GM19025 (cell line): ENCODE results near the gene TCEANC2.
"Not testable (repeated sequence)": the region's sequence is repeated elsewhere in the genome, so short reads cannot be mapped to it uniquely, and the experiment has no call there.

ENCODE experiments used
- ATAC-seq: cut with Tn5 transposase; IDR thresholded peaks from one replicate; pipeline ENCODE4 v1.9.1; 2021; ENCODE audit warnings: mild to moderate bottlenecking, low read depth, moderate library complexity; ENCODE audit not compliant: unreplicated experiment

The TCEANC2 gene

DNA sequence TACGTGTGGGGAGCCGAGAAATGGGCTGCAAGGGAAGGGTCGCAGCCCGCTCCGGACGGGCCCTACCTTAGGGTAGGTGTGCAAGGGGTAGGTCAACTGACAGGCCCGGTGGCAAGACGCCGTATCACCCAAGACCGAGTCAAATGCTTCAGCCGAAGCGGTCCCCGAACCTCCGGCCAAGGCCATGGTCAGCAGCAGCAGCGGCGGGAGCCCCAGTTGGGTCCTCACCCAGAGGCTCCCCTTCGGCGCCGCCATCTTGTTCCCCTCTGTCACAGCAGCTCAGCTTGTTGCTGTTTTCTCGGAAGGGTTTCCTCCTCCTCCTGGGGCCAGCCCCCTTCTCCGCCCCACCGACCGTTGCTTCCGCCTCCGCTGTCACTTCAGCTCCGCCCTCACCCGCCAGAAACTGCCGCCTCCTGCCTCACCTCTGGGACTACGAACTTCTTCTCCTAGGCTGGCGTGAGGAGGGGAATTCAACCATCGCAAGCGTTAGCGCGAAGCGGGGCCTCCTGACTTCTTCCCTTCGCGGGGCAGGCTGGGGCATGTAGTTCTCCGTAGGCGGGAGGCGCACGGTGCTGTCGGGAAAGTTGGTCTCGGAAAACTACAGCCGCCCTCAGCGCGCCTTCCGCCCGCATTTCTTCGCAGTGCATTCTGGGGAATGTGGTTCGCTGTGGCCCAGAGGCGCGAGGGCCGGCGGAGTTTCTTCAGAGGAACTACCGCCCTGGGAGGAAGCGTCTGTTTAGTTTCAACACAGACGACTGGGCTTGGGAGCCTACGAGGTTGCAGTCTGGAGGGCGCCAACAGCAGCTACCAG is at the start of gene TCEANC2, which contains the start of gene TMEM59:
Gene TCEANC2 (plus strand): TSS at position 675 of the 811 bp plus-strand sequence. CDS start 815 bp downstream, outside the sequence.
Gene TMEM59 (minus strand): TSS at position 271 of the 811 bp plus-strand sequence. CDS start 16 bp downstream, at position 255.
- peak; percentile 93 for ATAC-seq

DNA sequence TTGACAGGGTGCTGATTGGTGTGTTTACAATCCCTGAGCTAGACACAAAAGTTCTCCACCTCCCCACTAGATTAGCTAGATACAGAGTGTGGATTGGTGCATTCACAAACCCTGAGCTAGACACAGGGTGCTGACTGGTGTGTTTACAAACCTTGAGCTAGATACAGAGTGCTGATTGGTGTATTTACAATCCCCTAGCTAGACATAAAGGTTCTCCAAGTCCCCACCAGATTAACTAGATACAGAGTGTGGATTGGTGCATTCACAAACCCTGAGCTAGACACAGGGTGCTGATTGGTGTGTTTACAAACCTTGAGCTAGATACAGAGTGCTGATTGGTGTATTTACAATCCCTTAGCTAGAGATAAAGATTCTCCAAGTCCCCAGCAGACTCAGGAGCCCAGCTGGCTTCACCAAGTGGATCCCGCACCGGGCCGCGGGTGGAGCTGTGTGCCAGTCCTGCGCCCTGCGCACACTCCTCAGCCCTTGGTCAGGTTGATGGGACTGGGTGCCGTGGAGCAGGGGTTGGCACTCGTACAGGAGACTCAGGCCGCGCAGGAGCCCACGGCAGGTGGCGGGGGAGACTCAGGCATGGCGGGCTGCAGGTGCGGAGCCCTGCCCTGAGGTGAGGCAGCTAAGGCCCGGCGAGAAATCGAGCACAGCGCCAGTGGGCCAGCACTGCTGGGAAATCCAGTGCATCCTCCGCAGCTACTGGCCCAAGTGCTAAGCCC is 49.5 kb upstream of the TCEANC2 start:
- not testable (repeated sequence) for ATAC-seq

DNA sequence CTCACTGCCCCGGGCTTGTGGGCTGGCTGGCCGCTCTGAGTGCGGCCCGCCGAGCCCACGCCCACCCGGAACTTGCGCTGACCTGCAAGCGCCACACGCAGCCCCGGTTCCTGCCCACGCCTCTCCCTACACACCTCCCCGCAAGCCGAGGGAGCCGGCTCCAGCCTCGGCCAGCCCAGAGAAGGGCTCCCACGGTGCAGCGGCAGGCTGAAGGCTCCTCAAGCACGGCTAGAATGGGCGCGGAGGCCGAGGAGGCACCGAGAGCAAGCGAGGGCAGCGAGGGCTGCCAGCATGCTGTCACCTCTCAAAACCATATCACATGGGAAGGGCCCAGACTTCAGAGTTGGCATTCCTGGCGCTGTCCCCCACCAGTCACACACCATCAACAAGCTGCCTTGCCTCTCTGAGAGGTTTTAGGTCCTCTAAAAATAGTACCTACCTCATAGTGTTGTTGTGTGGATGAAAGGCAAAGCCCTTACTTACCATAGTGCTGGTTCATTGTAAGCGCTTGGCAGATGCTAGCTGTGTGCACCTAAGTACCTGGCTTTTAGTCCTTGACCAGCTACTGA is 48.8 kb upstream of the TCEANC2 start:
- no peak for ATAC-seq

DNA sequence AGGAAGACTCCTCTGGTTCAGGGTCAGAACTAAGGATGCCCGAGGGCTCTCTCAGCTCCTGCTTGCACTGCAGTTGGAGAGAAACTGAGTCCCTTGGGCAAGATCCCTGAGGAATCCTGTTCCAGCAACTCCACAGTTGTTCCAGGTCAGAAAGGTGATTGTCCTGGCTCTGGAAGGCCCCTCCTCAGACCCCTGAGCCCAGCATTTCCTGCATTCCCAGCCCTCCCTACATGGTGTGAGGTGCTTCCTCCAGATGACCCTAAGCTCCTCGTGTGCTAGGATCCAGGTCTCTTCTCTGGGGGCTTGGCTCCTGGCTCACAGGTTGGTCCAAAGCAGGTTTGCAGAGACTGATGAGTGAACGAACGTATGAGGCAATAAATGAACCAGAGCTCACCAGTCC is 46.9 kb upstream of the TCEANC2 start:
- ATAC-seq = no peak

DNA sequence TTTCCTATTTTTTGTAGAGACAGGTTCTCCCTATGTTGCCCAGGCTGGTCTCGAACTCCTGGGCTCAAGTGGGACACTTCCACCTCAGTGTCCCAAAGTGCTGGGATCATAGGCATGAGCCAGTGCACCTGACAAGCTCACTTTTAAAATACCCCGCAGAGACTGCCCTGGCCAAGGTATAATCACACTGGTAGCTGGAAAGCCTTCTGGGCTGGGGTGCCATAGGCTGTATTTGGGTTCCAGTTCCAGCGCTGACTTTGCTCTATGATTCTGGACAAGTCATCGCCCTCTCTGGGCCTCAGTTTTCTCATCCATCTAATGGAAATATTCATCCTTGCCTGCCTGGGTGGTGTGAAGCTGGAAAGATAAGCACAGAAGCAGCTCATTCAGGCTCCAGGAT is 45.8 kb upstream of the TCEANC2 start:
- no peak for ATAC-seq

DNA sequence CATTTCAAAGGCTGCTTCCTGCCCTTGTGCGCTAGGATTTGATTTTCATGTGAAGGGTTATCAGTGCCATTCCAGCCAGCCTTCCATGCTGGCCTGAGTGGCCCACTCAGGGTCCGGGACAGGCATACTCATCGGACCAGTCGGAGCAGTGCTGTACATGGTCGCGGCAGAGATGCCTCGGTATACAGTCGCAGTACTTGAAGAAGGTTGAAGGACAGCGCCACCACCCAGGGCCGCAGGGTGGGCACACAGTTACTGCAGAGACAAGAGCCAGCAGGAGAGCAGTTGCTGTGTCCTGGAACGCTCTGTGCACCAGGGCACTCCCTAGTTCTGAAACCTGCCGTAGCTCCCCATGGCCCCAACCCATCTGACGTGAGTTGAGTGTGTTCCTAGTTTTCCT is 44.5 kb upstream of the TCEANC2 start:
- no peak for ATAC-seq

DNA sequence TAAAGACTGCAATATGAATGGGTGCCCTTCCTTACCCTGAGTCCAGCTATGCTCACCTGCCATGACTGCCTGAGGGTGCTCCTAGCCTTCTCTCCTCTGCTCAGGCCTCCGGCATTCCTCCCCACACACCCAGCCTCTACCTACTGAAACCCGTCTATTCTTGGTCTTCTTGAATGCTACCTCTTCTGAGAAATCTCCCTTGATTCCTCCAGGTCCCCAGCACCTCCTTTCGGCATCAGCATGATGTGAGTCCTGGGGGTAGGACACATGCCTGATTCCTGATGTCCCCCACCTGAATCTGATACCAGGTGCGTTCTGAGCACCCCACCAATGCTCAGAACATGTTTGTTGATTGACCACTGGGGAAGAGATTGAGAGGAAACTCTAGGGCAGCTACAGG is 44.0 kb upstream of the TCEANC2 start:
- ATAC-seq = no peak

DNA sequence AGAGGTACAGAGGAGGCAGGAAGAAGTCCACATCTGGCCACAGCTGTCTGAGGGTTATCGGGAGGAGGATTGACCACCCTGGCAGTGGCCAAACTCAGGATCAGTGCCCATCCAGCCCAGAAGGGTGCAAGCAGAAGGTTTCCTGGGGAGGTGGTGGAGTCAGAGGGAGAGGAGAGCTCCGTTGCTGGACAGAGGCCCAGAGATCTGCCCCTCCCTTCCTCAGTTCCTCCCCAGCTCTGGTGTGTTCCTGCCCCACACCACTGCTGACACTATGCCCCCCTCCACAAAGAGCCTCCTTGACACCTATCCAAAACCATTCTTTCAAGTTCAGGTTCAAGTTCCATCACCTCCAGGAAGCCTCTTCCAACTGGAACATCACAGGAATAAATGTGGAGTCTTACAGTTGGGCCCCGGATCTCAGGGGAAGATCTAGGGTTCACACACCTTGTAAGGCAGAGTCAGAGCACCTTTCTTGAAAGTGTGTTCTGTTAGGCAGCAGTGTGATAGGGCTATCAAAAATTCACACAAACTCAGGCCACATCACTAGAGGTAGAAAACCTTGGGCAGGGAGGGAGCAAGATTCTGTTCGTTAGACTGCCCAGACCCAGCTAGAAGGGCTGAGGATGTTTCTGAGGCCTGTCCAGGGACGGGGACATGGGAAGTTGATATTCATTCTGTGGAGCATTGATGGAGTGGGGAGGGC is 42.8 kb upstream of the TCEANC2 start:
- no peak for ATAC-seq

DNA sequence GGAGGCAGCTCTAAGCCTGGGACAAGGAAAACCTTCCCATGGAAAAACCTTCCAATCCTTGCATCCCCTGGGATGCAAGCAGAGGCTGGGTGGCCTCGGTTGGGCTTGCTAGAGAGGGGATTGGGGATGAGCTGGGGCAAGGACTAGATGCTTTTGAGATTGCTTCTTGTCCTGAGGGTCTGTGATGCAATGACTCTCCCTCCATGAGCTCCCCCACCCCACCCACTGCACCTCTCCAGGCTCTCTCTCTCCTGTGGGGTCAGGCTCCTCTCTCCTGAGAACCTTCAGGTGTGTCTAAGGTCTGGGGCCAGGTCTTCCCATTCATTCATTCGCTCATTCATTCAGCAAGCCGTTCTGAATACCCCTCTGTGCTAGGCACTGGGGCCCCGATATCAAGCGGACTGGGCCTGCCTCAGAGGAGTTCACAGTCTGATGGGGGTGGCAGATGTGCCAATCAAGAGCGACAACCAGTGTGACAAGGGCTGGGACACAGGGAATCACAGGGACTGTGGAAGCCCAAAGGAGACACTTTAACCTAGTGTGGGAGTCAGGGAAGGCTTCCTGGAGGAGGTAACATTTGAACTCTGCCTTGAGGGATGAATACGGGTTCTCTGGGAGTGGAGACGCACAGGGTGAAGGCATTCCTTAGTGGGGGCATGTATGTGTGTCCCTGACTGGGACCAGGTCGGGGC is 41.9 kb upstream of the TCEANC2 start:
- ATAC-seq = no peak

DNA sequence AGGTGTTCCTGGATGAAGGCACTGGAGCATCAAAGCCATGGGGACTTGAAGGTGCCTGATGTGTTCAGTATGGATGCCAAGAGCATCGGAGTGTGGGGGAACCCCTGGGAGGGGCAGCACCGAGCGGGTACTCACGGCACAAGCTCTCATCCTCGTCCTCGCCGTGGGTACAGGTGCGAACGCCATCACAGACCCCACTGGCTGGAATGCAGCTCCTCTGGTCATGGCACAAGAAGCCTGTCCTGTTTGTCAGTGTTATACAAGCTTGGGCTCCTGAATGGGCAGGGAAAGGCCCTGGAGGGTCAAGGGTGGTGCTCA is 41.4 kb upstream of the TCEANC2 start:
- no peak for ATAC-seq

DNA sequence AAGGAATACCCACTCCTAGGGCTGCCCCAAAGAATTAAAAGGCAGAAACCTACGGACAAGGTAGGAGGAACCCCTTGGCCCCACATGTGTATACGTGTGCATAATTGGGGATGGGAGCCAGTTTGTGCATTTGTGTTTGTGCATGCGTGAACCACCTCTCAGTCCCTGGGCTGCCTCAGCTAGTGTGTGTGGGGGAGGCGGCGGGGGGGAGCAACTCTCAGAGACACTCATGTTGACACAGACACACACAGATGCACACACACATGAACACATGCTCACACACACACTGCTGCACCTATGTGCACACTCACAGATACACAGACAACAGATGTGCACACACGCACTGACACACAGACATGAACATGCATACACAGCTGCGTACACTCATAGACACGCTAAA is 40.5 kb upstream of the TCEANC2 start:
- ATAC-seq = no peak

DNA sequence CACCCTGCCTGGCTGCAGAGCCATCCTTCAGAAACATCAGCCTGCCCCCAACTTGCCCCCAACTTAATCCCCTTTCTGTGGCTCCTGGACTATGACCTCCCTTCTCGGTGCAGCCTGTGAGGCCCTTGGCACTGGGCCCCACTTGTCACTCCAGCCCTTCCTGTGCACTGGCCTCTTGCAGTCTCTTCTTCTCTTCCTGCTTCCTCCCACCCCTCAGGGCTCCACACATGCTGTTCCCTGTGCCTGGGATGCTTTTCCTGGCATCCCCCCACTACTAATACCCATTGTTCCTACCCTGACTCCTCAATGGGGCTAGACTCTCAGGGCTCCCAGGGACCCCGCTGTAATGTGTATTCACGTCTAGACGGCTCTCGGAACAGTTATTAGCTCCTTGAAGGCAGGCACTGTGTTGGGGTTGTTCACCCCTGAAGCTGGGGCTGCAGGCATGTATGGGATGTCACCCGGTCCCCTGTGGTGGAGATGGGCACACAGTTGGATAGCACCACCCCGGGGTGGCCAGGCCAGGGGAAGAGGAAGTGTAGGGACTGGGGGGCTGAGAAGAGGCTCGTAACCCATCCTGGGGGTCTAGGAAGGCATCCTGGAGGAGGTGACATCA is 39.9 kb upstream of the TCEANC2 start:
- no peak for ATAC-seq

DNA sequence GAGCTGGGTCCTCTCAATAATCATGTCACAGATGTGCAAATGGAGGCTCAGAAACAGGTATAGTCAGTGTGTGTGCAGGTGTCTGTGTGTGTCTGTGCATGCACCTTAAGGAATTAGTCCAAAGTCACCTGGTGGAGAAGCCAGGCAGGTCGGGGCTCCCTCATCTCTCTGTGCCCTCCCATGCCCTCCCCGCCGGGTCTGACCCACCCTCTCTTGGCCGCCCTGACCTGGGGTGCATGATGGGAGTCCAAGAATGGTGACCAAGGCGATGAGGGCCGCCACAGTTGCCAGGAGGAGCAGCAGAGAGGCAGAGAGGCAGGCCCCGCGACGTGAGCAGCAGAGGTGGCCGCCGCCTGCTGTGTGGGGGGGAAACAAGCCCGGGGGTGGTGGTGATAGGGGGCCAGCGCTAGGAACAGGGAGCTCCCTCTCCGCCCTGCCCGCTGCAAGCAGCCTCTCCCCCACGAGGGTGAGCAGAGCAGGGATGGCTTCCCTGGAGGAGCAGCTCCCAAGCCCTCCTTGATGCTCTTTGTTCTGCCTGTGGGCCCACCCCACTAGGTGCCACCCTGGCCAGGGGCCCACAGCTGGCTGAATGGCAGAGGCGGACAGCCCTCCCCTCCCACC is 39.3 kb upstream of the TCEANC2 start:
- ATAC-seq = no peak

DNA sequence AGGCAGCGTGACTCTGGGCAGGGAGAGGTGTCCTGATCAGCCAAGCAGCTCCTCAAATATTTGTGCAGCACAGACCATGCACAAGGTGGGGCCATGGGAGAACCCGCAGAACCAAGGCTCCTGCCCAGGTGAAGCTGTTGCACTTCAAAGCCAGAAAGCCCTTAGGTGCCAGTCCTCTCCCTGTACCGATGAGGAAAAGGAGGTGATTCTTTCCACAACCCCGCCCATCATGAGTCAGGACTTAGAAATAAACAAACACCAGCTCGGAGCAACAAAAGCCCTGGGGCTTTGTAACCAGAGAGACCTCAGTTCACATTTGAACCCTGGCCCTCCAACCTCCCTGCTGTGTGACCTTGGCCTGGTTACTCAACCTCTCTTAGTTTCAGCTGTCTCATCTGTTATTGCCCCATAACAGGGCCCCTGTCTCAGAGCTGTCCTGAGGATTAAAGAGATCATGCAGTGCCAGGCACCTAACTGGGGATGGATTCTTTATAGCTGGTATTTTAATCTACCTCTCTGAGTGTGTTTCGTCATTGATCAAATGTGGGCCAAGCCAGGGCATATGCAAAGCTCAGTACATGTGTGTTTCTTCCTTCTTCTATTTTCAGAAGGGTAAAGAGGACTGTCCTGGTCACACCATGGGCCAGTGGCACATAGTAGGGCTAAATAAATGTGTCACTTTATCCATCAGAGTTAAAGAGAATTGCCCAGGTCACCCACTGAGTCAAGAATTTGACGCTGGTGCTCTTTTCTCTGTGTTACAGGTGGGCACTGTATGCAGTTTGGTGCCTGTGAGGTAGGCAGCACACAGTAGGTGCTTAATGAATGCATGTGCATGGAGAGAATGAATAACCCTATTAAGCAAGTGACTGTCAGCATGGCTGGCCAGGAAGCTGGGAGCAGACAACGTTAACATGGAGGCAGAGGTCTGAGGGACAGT is 36.8 kb upstream of the TCEANC2 start:
- no peak for ATAC-seq

DNA sequence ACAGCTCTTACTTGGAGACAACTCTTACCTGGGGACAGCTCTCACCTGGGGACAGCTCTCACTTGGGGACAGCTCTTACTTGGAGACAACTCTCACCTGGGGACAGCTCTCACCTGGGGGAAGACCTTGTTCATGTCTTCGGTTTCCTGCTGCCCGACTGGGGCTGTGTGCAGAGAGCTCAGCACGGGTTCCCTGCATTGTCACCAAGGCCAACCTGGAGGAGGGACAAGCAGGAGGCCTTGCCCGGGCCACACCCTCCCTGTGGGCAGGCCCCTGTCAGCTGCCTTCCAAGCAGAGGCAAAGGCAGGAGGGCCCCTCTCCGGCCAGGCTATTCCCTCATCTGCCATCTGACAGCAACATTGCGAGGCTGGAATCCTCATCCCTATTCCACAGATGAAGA is 35.4 kb upstream of the TCEANC2 start, which contains the start of gene LDLRAD1:
Gene LDLRAD1 (minus strand): TSS at position 208 of the 400 bp plus-strand sequence. CDS start 74 bp downstream, at position 134.
- ATAC-seq = no peak

DNA sequence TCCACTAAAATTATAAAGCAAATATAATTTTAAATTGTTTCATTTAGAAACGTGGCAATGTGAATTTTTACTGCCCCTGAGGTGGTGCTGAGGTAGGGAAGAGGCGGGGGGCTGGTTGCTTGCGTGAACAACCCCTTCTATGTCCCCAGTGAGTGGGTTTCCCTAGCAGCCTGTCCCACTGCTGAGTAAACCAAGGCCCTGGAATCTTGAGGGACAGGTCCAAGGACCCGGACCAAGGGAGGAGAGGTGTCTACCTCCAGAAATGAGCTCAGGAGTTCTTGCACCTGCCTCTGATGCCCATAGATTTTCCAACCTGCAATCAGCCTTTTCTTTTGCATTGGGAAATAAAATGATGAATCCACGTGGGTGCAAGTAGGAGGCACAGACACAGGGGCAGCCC is 34.8 kb upstream of the TCEANC2 start:
- no peak for ATAC-seq

DNA sequence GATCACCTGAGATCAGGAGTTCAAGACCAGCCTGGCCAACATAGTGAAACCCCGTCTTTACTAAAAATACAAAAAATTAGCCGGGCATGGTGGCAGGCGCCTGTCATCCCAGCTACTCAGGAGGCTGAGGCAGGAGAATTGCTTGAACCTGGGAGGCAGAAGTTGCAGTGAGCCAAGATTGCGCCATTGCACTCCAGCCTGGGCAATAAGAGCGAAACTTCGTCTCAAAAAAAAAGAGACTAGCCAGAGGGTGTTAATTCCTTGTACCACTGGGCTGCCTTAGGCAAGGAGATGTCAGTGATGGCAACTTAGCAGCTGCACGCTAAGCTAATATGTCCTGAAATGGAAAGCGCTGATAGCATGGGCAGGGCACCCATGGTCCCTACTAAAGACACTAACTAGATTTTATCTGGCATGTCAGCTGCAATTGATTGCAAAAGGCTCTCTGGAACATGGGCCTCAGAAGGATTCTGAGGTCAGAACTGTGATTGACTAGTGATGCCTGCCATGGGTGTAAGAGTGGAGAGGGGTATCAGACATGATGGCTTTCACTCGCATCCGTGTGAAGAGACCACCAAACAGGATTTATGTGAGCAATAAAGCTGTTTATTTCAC is 33.7 kb upstream of the TCEANC2 start:
- not testable (repeated sequence) for ATAC-seq

DNA sequence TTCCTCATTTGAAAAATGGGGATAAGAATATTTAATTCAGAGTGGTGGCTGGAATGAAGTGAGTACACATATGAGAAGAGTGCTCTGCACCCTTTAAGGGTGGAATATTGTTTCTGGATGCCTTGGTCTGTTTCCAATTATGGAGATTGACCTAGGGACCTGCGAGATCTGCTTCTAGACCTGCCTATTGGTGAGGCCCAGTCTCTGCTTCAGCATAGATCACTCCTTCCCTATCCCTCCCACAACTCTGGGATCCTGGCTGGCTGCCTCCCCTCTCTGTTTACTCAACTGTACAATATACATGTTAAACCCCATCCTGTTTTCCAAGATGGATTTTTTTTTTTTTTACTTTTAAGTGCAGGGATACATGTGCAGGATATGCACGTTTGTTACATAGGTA is 29.1 kb upstream of the TCEANC2 start:
- ATAC-seq = no peak
